ENCODE measurements around the gene FANCE. TPM values are rescaled to one million over a fixed set of nuclear protein-coding genes. Genes with fewer than 3 reads are reported as not detected.
A peak's percentile ranks its signal among the peaks of the same experiment; 100 is the strongest.

Gene FANCE
- total and polyA plus RNA-seq, 8 donors, result 1.7 to 4.0 (median 2.6) TPM

- H3K4me1 ChIP-seq, result peaks cover 0 to 12% (median 0%) of the 10 kb centered on the region in 3 donors
- H3K9me3 ChIP-seq, result no peaks in the 10 kb centered on the region
- WGBS, 2 donors, result 35 to 36% methylated on average over 22 to 28 of the region's 28 CpGs
- H3K27me3 ChIP-seq, result no peaks in the 10 kb centered on the region
- H3K4me3 ChIP-seq, result no peak overlapping the region
- no peak for FAIRE-seq
- H3K36me3 ChIP-seq, result no peaks in the 10 kb centered on the region
- H3K27ac ChIP-seq, result no peak overlapping the region
- TF ChIP-seq CTCF (IDR thresholded peaks at IDR 0.05), result no peak
- intact Hi-C loops (cut with DNase I), result no loop called here
- peak; percentile 13 to 60 (median 42) for ATAC-seq
- peak in 5 of 6 donors; percentile 59 to 79 (median 72) for DNase-seq
Measured at GRCh38 chr6:35489995-35490791, 38.1 kb downstream of the FANCE start.

- H3K27ac ChIP-seq, result no peak overlapping the region
- DNase-seq (no peak), FAIRE-seq (no peak), ATAC-seq (no peak)
- H3K36me3 ChIP-seq, result no peaks in the 10 kb centered on the region
- no peak overlapping the region for H3K4me3 ChIP-seq
- H3K9me3 ChIP-seq, result no peaks in the 10 kb centered on the region
- no peak for TF ChIP-seq CTCF (IDR thresholded peaks at IDR 0.05)
- WGBS, 2 donors, result 67 to 70% methylated on average over 8 of the region's 8 CpGs
- intact Hi-C loops (cut with DNase I), result no loop called here
- H3K4me1 ChIP-seq, result peaks cover 0 to 12% (median 0%) of the 10 kb centered on the region in 3 donors
- no peaks in the 10 kb centered on the region for H3K27me3 ChIP-seq
Measured at GRCh38 chr6:35490821-35491557, 38.9 kb downstream of the FANCE start.

- Histone ChIP-seq H3K36me3 (no peaks in the 10 kb centered on the region), H3K27ac (no peak overlapping the region), H3K27me3 (no peaks in the 10 kb centered on the region), H3K9me3 (no peaks in the 10 kb centered on the region), H3K4me1 (peaks cover 0 to 12% (median 0%) of the 10 kb centered on the region in 3 donors), H3K4me3 (no peak overlapping the region)
- no peak for TF ChIP-seq CTCF (IDR thresholded peaks at IDR 0.05)
- FAIRE-seq (no peak), ATAC-seq (no peak), DNase-seq (no peak)
- intact Hi-C loops (cut with DNase I), result no loop called here
- WGBS, 2 donors, result 59 to 69% methylated on average over 5 of the region's 5 CpGs
Measured at GRCh38 chr6:35491558-35492257, 39.6 kb downstream of the FANCE start.

- DNase-seq, result no peak
- WGBS, 2 donors, result 64 to 70% methylated on average over 7 of the region's 7 CpGs
Measured at GRCh38 chr6:35492258-35492973, 40.3 kb downstream of the FANCE start.

More at GRCh38 chr6:35492258-35492973, 40.3 kb downstream of the FANCE start:
- Histone ChIP-seq H3K27ac (no peak overlapping the region), H3K27me3 (no peaks in the 10 kb centered on the region), H3K4me1 (peaks cover 0 to 12% (median 0%) of the 10 kb centered on the region in 3 donors), H3K4me3 (no peak overlapping the region), H3K36me3 (no peaks in the 10 kb centered on the region), H3K9me3 (no peaks in the 10 kb centered on the region)
- TF ChIP-seq CTCF (IDR thresholded peaks at IDR 0.05), result no peak
- intact Hi-C loops (cut with DNase I), result no loop called here
- ATAC-seq (no peak), FAIRE-seq (no peak)
